HepG2 (cell line): ENCODE measurements around the gene OPRL1. TPM values are rescaled to one million over a fixed set of nuclear protein-coding genes. Genes with fewer than 3 reads are reported as not detected.

Source experiments
- ATAC-seq: fragments of 200-7000 bp; cut with Tn5 transposase; 3 replicates; pipeline ENCODE4 v1.9.1; 2020; ENCODE audit warnings: mild to moderate bottlenecking, moderate library complexity
- BruUV-seq: library from RNA; stranded (reverse); fragments of 400-500 nt; replicated peaks from 2 replicates; lab custom pipeline; 2021; lab: Mats Ljungman, UMichigan
- CTCF ChIA-PET: fragments of 300-600 bp; formaldehyde crosslinking; extraction: SDS; loops from one replicate; lab custom pipeline; 2021; ENCODE audit warnings: low total read pairs, inconsistent platforms, low intra/inter-chr PET ratio; lab: Yijun Ruan, JAX
- POLR2A ChIA-PET: fragments of 350-600 bp; sonication (Branson Sonifier 250); formaldehyde crosslinking; loops from one replicate; lab custom pipeline; 2020; ENCODE audit warnings: antibody characterized with exemption, inconsistent platforms; lab: Yijun Ruan, JAX
- DNase-seq: peaks from one replicate; pipeline ENCODE4 v3.0.0-alpha.2; 2015; ENCODE audit warnings: low spot score
- FAIRE-seq: peaks from 3 replicates; lab custom pipeline; 2011; peaks lifted over from hg19 to GRCh38; lab: Jason Lieb, UNC
- H2AFZ ChIP-seq: one replicate; pipeline ENCODE4 v1.6.1; 2011; ENCODE audit warnings: low read length, inconsistent platforms
- H3K27ac ChIP-seq: fragments of 300-600 bp; 3 replicates; pipeline ENCODE4 v1.8.0; 2011; ENCODE audit warnings: mixed run types, mild to moderate bottlenecking, mixed read lengths, low read length, inconsistent platforms; ENCODE audit not compliant: insufficient read depth; ENCODE audit errors: extremely low read length
- H3K27me3 ChIP-seq, 2 experiments: fragments of 200-600 bp in 1 of 2; 2 replicates in 1 of 2; 3 replicates in 1 of 2; pipeline versions ENCODE4 v1.6.0 to v1.8.0; 2011; ENCODE audit warnings: low read length in 2 of 2, mild to moderate bottlenecking in 2 of 2, moderate library complexity in 2 of 2, inconsistent platforms in 1 of 2; ENCODE audit not compliant: insufficient read depth in 2 of 2, control insufficient read depth in 1 of 2
- H3K36me3 ChIP-seq, 2 experiments: fragments of 200-600 bp in 1 of 2; replicated peaks in 1 of 2; 2 replicates in 1 of 2; 3 replicates in 1 of 2; pipeline versions ENCODE4 v1.5.1 to v1.8.0; 2011; ENCODE audit warnings: low read length in 2 of 2, inconsistent platforms in 1 of 2; ENCODE audit not compliant: insufficient read depth in 2 of 2, control insufficient read depth in 1 of 2
- H3K4me1 ChIP-seq: 2 replicates; pipeline ENCODE4 v1.5.1; 2012; ENCODE audit warnings: low read length, inconsistent platforms; ENCODE audit not compliant: insufficient read depth
- H3K4me2 ChIP-seq: 2 replicates; pipeline ENCODE4 v1.6.0; 2011; ENCODE audit warnings: low read depth, low read length, inconsistent platforms
- H3K4me3 ChIP-seq, 3 experiments: fragments of 200-600 bp in 1 of 3; sonication (generic), shearing (Covaris generic) in 1 of 3; replicated peaks in 1 of 3; 2 replicates each; pipeline ENCODE4 v1.5.1; 2011 to 2016; ENCODE audit warnings: low read length in 3 of 3, inconsistent platforms in 2 of 3, low read depth in 2 of 3, mild to moderate bottlenecking in 2 of 3, control low read depth in 1 of 3, mixed read lengths in 1 of 3; ENCODE audit not compliant: insufficient read depth in 1 of 3
- H3K79me2 ChIP-seq: one replicate; pipeline ENCODE4 v1.6.1; 2011; ENCODE audit warnings: low read length, inconsistent platforms; ENCODE audit not compliant: insufficient read depth
- H3K9ac ChIP-seq: 2 replicates; pipeline ENCODE4 v1.6.0; 2011; ENCODE audit warnings: mild to moderate bottlenecking, low read depth, low read length, inconsistent platforms; ENCODE audit not compliant: insufficient read depth
- H3K9me3 ChIP-seq: 2 replicates; pipeline ENCODE4 v1.5.1; 2012; ENCODE audit warnings: mild to moderate bottlenecking, low read length
- H4K20me1 ChIP-seq: 2 replicates; pipeline ENCODE4 v1.6.0; 2011; ENCODE audit warnings: inconsistent platforms, mild to moderate bottlenecking, low read length, moderate library complexity; ENCODE audit not compliant: insufficient read depth
- ETV5 ChIP-seq: IDR thresholded peaks from 2 replicates; pipeline ENCODE4 v1.6.1; 2018; ENCODE audit warnings: missing biosample characterization, missing genetic modification reagents, inconsistent platforms, borderline replicate concordance
- FOXJ3 ChIP-seq: sonication (generic); formaldehyde crosslinking; IDR thresholded peaks from 2 replicates; pipeline ENCODE4 v1.4.0; 2020; ENCODE audit warnings: missing genetic modification reagents, mild to moderate bottlenecking, borderline replicate concordance
- HOXA9 ChIP-seq: sonication (generic); formaldehyde crosslinking; IDR thresholded peaks from 2 replicates; pipeline ENCODE4 v1.8.1; 2022; ENCODE audit warnings: missing genetic modification reagents, mild to moderate bottlenecking, moderate library complexity, borderline replicate concordance
- SNAPC4 ChIP-seq: sonication (generic); formaldehyde crosslinking; IDR thresholded peaks from 2 replicates; pipeline ENCODE4 v1.4.0; 2020; ENCODE audit warnings: mild to moderate bottlenecking, missing genetic modification reagents
- SRY ChIP-seq: sonication (generic); formaldehyde crosslinking; IDR thresholded peaks from 2 replicates; pipeline ENCODE4 v1.8.0; 2022; ENCODE audit warnings: mild to moderate bottlenecking, missing genetic modification reagents
- TRIM24 ChIP-seq: sonication (generic); formaldehyde crosslinking; IDR thresholded peaks from 2 replicates; pipeline ENCODE4 v1.8.0; 2022; ENCODE audit warnings: mild to moderate bottlenecking, missing genetic modification reagents
- U2AF1 ChIP-seq: fragments of 200-400 bp; formaldehyde crosslinking; optimal IDR thresholded peaks from 2 replicates; pipeline ENCODE3; 2017; ENCODE audit warnings: mild to moderate bottlenecking, low read depth, low read length
- YEATS4 ChIP-seq: sonication (generic); formaldehyde crosslinking; IDR thresholded peaks from 2 replicates; pipeline ENCODE4 v1.4.0; 2020; ENCODE audit warnings: missing genetic modification reagents, borderline replicate concordance
- ZNF12 ChIP-seq: sonication (generic); formaldehyde crosslinking; IDR thresholded peaks from 2 replicates; pipeline ENCODE4 v1.5.0; 2020; ENCODE audit warnings: missing genetic modification reagents
- ZNF317 ChIP-seq: sonication (generic); formaldehyde crosslinking; IDR thresholded peaks from 2 replicates; pipeline ENCODE4 v1.5.0; 2020; ENCODE audit warnings: mild to moderate bottlenecking, missing genetic modification reagents
- ZNF430 ChIP-seq: sonication (generic); formaldehyde crosslinking; IDR thresholded peaks from 2 replicates; pipeline ENCODE4 v1.9.0; 2021; ENCODE audit warnings: mild to moderate bottlenecking, missing genetic modification reagents
- ZNF501 ChIP-seq: sonication (generic); formaldehyde crosslinking; IDR thresholded peaks from 2 replicates; pipeline ENCODE4 v1.5.1; 2020; ENCODE audit warnings: mild to moderate bottlenecking, moderate library complexity, missing genetic modification reagents
- ZNF609 ChIP-seq: sonication (generic); formaldehyde crosslinking; IDR thresholded peaks from 2 replicates; pipeline ENCODE4 v1.4.0; 2020; ENCODE audit warnings: mild to moderate bottlenecking, missing genetic modification reagents, borderline replicate concordance
- WGBS: methylation state at CpG from one replicate; pipeline ENCODE4 v1.1.6; 2017; ENCODE audit warnings: low lambda C conversion rate; 5-methylcytosine and 5-hydroxymethylcytosine counted together
- in situ Hi-C: cut with HindIII; loops from 2 replicates; pipeline ENCODE4 v1.10.0; 2017; ENCODE audit warnings: low pct_unique_long_range_greater_than_20kb; ENCODE audit not compliant: extremely low pct_ligation_motif_present
- intact Hi-C: fragments of 100-400 bp; cut with micrococcal nuclease; formaldehyde crosslinking; loops from one replicate; pipeline ENCODE4 v1.10.0; 2022; ENCODE audit not compliant: unreplicated experiment
- polyA plus RNA-seq, 8 experiments: library from polyadenylated mRNA; depleted of rRNA in 3 of 8; stranded (reverse) in 7 of 8; unstranded in 1 of 8; fragments of >200 nt; fragmentation: Illumina TruSeq in 4 of 8; extraction: Trizol in 4 of 8; gene quantifications; 2 replicates each; pipeline versions ENCODE4 v1.2.1 to v1.2.3, GENCODE V29; 2011 to 2016; ENCODE audit warnings: low read depth in 4 of 8, missing spikeins in 1 of 8, mixed read lengths in 1 of 8; ENCODE audit not compliant: insufficient read depth in 1 of 8
- total RNA-seq, 5 experiments: library from RNA; depleted of rRNA; stranded (reverse); fragments of >200 nt; fragmentation: Illumina TruSeq; extraction: Trizol; gene quantifications; 2 replicates each; pipeline ENCODE4 v1.2.3, GENCODE V29; 2016; ENCODE audit warnings: low read depth in 1 of 5

The OPRL1 gene
- total and polyA plus RNA-seq, 2 of the 13 experiments (the other 11 are each of a cell fraction or from before 2014, with no cell fraction given): 0.35 to 0.71 TPM

- Histone ChIP-seq H3K4me2 (peak overlapping the region; percentile 87), H2AFZ (no peak overlapping the region), H3K36me3 (no peaks in the 10 kb centered on the region), H3K79me2 (no peaks in the 10 kb centered on the region), H3K4me3 (peak overlapping the region; percentile 40 to 69 (median 42); a peak in 5 of 6 replicates), H3K27me3 (no peaks in the 10 kb centered on the region; a peak in 1 of 5 replicates), H3K27ac (peak overlapping the region; percentile 77), H3K4me1 (peaks cover 91% of the 10 kb centered on the region), H4K20me1 (no peaks in the 10 kb centered on the region), H3K9ac (peak overlapping the region; percentile 72), H3K9me3 (no peaks in the 10 kb centered on the region)
- CTCF ChIA-PET: interaction anchor here (2.0 to 3.7 kb wide), 2 partner anchors 14 to 75 kb away, joined by 13 to 33 read pairs; partner anchors contain the start of genes PRPF6 and SAMD10
- POLR2A ChIA-PET: interaction anchor here (1.1 to 9.4 kb wide), 6 partner anchors 6 to 348 kb away, joined by 3 to 252 read pairs (median 19); partner anchors contain the start of genes ARFRP1, C20orf204, TCEA2 and ZGPAT
- FAIRE-seq (no peak), ATAC-seq (no peak), DNase-seq (no peak)
- WGBS: 34% methylated on average over 5 of the region's 9 CpGs
- in situ Hi-C loops: loop anchor here (5.0 kb wide), 1 partner anchor 78 kb away; the partner anchor contains the start of gene SAMD10
- no TSS peak for BruUV-seq
- intact Hi-C loops: loop anchor here (2.0 kb wide), 1 partner anchor 13 kb away; no protein-coding TSS in a partner anchor
- TF ChIP-seq ZNF317 (CRISPR knock-in tag) (peak; percentile 28; the same call in 1 of the 2 replicates), YEATS4 (0 out of 2 replicates have a peak, but pooled peaks have one; percentile 4), SRY (CRISPR knock-in tag) (peak; percentile 83; the same call in 1 of the 2 replicates), HOXA9 (no peak), ZNF12 (CRISPR knock-in tag) (0 out of 2 replicates have a peak, but pooled peaks have one; percentile 22), TRIM24 (CRISPR knock-in tag) (0 out of 2 replicates have a peak, but pooled peaks have one; percentile 31), U2AF1 (peak; percentile 28), ZNF501 (peak; percentile 11; the same call in 1 of the 2 replicates), FOXJ3 (CRISPR knock-in tag) (0 out of 2 replicates have a peak, but pooled peaks have one; percentile 13), SNAPC4 (CRISPR knock-in tag) (peak; percentile 55; the same call in 1 of the 2 replicates), ZNF430 (no peak), ETV5 (CRISPR knock-in tag) (peak; percentile 55), ZNF609 (CRISPR knock-in tag) (no peak; the same call in 1 of the 2 replicates)
Measured at GRCh38 chr20:64055396-64055892, 24.4 kb upstream of the OPRL1 start.
